ENCODE results near the gene EVA1C.
"Not testable (repeated sequence)": the region's sequence is repeated elsewhere in the genome, so short reads cannot be mapped to it uniquely, and the experiment has no call there.

The EVA1C gene, protein sequence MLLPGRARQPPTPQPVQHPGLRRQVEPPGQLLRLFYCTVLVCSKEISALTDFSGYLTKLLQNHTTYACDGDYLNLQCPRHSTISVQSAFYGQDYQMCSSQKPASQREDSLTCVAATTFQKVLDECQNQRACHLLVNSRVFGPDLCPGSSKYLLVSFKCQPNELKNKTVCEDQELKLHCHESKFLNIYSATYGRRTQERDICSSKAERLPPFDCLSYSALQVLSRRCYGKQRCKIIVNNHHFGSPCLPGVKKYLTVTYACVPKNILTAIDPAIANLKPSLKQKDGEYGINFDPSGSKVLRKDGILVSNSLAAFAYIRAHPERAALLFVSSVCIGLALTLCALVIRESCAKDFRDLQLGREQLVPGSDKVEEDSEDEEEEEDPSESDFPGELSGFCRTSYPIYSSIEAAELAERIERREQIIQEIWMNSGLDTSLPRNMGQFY

DNA sequence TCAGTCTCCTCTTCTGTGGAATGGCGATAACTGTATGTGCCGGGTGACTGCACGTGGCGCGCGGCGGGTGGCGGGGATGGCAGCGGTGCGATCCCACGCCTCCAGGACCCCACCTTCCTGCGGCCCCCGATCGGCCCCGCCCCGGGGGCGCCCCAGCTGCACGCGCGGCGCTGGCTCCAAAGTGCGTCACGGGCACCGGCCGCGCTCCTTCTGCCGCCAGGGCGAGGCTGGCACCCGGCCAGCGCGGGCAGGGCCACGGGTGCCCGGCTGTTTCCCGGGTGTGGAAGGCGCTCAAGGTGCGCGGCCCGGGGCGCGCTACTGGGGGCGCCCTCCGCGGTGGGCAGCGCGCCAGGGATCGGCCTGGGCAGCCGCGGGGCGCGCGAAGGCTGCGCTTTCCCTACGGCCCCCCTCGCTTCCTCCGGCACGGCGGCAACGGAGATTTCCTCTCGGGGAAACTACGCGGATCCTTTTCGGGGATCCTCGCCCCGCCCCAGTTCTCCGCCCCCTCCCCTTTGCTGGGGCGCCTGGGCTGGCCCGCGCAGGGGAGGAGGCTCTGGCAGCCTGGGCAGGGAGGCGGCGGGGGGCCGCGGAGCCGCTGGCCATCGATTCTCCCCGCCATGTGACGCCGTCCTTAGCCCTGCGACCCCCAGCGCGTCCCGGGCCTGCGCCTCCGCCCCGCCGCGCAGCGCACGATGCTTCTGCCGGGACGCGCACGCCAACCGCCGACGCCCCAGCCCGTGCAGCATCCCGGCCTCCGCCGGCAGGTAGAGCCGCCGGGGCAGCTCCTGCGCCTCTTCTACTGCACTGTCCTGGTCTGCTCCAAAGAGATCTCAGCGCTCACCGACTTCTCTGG is at the start of gene EVA1C:
Gene EVA1C, plus strand, starts transcription at position 545 of the 853 bp plus-strand sequence. Its CDS starts 148 bp downstream, at position 693.
- no peak for DNase-seq

DNA sequence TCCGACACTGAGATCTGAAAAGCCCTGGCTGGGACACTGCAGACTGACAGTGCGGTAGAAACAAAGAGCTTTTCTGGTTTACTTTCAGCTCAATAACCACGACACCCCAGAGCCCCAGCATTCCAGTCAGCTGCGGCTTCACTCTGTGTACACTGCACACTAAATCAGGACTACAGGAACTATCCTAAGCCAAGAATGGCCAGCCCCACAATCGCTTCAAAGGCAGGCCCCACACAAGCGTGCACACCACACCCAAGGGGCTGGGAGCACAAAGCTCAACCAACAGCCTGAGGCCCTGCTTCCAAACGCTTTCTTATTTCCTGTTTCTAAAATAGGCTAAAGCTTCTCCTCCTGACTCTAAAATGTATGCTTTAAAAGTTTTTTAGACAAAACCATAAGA is 48.1 kb upstream of the EVA1C start:
- DNase-seq, result no peak

DNA sequence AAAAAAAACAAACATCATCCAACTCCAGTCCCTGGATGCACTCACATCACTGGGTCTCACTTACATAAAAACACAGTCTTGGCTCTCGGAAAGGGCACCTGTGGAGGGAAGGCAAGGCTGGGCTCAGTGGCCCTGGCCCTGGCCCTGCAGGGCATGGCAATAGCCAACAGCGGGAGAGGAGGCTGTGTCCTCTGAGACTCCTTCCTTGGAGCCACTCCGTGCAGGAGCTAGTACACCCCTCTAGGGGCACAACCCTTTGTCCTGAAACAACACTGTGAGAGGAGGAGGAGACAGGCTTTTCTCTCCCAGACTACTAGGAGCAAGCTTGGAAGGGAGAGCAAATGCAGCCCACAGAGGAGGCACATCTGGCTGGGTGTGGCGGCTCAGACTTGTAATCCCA is 47.7 kb upstream of the EVA1C start:
- DNase-seq, result no peak

DNA sequence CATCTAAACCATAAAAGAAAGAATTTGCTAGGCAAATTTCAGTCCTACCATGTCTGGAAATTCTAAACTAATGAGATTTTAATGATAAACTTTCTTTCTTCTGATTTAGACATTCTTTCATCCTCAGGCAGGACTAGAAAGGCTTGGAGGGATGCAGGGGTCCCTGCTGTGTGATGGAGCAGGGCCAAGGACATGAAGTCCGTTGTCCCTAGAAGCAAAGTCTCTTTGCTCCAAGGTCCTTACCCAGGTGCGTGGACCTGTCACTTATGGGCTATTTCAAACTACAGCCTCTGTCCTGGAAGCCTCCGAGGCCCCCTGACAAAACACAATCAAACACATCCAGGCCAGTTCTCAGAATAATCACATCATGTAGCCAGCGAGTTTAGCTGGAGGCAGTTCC is 46.3 kb upstream of the EVA1C start:
- DNase-seq, result no peak

DNA sequence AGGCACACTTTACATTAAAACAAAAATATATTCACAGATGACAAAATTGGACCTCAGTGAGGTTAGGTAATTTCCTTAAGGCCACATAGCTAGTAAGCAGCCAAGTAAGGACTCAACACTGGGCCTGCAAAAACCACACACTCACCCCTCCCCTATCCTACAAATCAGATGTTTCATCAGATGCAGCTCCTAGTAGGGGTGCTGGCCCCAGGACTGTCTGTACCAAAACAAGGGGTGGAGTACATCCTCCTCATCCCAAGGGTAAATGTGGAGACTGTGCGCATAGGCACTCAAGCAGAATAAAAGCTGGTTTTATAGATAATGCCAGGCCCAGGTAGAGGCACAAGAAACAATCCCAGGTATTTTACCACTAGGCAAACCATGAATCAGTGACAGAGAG is 45.3 kb upstream of the EVA1C start:
- DNase-seq, result no peak

DNA sequence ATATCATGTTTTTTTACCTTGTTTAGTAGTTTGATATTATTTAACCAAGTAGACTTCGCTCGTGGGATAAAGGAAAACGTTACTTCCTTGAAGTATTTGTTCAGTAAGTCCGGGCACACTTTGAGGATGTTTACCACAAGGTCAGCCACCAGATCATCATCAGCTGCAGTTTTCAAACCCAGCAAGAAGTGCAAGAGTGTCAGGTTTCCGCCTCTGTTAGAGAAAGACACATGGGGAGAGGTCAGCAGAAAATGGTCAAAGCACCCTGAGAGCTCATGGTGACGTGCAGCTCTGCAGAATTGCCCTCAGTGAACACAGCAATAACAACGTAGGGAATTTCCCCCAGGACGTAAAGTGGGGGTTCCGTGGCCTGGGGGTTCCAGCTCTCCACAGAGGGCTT is 44.1 kb upstream of the EVA1C start:
- DNase-seq, result no peak

DNA sequence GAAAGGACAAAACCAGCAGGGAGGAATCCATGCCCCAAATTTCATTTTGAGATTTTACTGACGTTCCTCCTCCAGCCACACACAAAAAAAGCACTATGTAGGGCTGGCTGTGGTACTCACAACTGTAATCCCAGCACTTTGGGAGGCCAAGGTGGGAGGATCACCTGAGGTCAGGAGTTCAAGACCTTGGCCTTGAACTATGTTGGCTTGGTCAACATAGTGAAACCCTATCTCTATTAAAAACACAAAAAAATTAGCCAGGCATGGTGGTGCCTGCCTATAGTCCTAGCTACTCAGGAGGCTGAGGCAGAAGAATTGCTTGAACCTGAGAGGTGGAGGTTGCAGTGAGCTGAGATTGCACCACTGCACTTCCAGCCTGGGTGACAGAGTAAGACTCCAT is 43.5 kb upstream of the EVA1C start:
- not testable (repeated sequence) for DNase-seq

DNA sequence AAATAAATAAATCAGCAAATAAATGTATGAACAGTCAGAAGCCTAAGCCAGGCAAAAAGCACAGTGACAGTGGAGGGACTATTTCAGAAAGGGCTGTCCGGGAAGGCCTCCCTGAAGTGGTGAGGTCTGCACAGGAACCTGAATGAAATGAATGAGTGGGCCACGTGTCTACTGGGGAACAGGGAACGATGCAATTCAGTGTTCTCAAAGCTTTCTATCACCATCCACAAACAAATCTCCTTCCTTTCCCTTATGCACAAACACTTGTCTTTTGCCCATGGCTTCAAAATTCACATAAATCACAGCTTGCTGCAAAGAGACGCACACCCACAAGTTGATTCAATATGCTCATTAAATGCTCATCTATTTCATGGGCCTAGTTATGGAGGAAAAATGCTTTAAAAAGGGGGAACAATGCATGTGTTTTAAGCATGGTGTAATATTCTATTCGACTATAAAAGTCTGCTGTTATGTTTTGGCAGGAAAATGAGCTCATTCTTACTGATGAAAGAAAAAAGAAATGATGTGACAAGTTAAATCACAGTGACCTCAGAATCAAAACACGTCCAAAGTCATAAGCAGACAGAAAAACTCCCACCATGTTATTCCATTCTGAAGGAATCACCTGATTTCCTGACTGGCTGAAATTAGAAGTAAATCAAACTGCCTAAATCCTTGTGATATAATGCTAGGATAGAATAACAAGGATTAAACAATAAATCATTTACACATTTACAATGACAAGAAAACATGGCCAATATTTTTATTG is 41.3 kb upstream of the EVA1C start:
- DNase-seq, result no peak

DNA sequence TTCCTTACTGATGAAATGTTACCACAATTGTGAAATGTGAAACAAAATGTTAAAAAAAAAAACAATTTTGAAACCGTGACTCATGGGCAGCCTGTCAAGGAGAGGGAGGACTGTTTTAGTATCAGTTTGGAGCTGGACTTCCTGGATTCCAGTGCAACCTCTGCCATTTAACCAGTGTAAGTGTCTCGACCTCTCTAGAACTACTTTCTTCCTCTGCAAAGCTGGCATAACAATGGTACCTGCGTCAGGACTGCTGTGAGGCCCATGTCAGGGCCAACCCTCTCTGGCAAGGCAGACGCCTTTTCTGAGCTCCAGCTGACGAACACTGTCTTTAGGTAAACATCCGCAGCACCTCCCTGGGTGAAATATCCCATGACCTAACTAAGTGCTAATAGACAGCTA is 40.6 kb upstream of the EVA1C start:
- peak; percentile 77 for DNase-seq

DNA sequence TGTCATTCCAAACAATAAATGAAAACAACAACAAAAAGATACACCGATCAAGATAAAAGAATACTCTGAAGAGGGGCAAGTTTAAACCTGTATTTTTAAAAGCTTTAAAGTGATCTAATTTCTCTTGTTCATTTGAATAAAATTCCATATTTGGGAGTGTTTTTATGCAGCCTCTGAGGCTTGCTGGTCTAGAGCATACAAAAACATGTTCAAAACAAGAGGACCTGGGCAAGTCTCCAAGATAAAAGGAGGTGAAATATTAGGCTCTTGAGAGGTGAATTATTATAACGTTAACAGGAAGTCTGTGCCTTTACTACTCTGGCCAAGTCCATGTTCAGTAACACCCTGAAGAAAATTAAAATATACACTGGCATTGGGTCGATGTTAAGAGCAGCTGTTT is 39.8 kb upstream of the EVA1C start:
- peak; percentile 74 for DNase-seq

DNA sequence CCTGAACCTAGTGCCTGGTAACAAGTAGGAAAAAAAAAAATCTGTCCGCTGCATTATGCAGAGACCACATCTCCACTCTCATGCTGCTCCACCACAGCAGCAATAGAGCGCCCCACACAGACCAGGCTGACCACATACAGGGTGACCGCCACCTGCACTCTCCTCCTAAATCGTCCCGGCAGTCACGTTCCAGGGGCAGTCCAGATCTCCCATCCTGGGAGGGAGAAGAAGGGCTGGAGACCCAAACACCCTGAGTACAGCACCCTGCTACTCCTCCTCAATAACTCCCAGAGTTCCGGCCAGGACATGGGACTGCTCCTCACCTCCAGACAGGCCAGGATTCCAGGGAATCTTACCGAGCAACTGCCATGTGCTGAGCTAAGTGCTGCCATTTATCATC is 35.0 kb upstream of the EVA1C start:
- DNase-seq, result no peak

DNA sequence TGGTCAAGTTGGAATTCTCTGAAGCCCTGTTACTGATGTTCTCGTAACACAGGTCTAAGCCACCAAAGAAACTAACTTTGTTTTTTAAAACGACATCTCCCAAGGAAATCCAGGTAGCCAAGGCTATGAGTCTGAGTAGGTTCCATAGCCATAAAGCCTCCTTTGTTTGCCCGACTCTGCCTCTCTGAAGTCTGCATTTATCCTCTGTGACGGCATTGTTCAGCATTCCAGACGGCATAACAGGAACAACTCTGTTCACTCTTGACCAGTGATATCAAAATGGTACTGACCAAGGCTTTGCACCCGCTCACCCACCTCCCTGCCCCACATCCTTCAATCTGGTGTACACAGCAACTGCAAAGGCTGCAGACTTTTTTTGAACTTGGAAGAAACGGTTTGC is 34.5 kb upstream of the EVA1C start:
- no peak for DNase-seq

DNA sequence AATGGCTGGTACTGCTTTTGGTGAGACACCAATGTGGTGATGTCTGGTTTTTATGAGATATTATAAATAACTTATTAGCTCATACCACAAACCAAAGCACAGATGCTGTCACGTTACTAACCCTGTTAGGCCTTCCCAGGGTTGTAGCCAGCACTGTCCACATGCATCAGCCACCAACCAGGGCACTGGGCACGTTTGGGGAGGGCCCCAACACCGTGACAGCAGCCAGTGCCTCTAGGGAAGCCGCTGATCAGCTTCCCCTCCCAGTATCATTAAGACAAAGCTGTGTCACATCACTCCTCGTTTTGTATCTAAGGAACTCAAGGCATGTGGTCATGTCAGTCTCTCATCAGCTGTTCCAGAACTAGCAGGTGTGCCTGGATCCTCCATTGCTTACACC is 33.5 kb upstream of the EVA1C start:
- DNase-seq, result no peak

DNA sequence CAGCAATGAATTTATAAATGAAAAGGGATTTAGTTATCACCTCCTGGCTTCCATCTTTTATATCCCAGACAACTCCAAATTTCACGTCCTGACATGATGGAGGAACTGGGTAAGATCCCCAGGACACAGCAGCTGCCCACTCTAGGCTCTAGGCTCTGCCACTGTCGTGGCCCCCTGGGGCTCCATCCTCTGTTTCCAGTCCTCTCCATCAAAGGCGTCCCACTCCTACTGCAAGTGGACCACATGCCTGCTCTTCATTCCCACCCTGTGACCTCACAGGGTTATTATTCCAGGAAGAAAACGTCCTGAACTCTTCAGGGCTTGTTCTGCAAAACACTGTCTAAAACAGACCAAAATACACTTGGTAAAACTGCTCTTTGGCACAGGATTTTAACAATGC is 31.6 kb upstream of the EVA1C start:
- no peak for DNase-seq

DNA sequence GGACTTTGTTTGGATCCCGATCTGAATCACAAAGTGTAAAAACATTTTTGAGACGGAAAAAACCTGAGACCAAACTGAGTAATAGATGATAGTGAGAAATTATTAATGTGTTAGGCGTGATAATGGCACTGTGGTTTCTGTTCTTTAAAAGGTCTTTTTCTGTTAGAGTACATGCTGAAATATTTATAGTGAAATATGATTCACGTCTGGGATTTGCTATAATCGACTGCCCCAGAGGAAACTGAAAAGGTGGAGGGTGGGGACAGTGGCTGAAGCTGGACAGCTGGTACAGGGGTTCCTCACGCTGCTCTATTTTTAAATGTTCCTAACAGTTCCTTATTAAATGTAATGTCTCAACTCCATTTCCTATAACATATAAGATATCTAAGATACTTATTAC is 30.9 kb upstream of the EVA1C start:
- DNase-seq, result no peak

DNA sequence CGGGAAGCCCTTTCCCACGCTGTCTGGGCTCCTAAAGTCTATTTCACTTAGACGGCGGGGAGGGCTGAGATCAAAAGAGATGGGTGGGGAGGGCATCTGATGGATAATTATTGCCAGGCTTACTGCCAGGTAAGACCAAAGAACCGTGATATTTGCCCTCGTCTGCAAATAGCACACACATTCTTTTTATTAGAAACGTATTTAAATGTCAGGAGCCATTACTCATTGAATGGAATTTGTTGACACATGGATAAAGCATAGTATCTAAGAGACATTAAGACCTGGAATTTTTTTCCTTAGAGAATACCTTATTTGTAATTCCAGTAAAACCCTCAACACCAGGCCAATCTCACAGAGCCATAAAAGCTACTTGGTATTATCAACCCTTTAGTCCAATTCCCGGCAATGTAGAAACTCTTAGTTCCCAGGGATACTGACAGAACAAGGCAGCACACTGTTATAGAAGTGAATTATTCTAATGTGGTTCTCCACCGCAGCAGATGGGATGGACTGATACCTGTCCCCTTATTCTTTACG is 30.3 kb upstream of the EVA1C start:
- DNase-seq, result no peak

DNA sequence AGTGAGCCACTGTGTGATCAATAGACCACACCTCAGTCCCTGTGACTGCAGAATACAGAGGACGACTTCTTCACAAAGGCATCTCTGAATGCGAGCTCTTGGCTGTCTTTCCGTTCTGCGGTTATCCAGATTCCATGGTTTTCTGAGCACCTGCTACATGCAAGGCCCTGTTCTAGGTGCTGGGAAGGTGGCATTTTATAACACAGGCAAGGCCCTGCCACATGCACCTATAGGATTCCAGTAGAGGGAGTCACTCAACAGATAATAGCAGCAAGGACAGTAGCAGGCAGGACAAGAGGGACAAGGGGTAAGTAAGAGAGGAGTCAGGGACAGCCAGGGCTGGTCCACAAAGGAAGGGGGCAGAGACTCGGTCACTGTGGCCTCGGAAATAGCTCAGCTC is 28.7 kb upstream of the EVA1C start:
- DNase-seq, result no peak

DNA sequence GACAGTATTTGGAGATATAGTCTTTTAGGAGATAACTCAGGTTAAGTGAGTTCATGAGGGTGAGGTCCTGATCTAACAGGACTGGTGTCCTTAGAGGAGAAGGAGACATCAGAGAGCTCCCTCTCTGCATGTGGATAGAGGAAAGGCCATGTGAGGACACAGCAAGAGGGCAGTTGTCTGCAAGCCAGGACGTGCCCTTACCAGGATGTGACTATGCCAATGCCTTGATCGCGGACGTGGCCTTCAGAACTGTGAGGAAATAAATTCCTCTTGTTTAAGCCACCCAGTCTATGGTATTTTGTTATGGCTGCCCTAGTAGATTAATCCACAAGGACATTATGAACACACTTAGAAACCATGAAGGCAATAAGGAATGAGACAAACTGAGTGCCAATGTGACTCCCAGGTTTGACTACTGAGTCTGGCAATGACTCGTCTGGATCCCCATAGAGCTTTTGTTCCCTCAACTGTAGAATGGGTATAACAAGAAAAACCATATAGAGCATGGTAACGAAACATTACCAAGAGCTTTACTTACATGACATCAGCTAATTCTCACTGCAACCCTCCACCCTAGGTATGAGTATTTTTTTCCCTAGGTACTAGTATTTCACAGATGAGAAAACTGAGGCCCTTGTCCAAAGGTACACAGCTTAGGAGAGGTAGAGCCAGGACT is 26.2 kb upstream of the EVA1C start:
- no peak for DNase-seq

DNA sequence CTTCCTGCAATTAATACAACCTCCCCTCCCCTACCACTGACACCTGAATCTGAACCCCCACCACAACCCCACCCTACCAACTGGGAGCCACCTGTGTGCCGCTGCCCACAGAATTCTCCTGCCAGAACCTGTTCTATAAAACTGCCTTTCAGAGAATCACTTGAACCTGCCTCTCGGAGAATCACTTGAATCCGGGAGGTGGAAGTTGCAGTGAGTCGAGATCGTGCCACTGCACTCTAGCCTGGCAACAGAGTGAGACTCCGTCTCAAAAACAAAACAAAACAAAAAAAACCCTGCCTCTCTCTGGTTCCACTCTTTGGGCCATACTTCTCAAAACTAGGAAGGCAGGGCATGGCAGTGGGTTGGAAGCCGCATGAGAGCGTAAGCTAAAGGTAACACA is 25.4 kb upstream of the EVA1C start:
- DNase-seq, result no peak

DNA sequence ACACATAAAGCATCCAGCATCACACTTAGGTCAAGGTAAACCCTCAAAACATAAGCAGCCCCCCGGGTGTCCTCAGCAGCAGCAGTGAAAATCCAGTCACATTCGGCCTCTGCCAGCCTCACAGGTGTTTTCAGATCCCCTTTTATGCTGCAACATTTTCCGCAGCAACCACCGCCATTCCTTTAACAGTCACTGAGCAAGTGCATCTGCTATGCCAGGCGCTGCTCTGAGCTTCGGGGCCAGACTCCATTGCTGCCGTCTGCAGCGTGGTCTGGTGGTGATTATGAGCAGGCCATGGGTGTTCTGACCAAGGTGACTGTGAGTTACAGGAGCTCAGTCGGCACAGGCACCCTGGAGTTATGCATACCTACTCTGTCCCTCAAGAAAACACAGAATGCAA is 24.2 kb upstream of the EVA1C start:
- no peak for DNase-seq

DNA sequence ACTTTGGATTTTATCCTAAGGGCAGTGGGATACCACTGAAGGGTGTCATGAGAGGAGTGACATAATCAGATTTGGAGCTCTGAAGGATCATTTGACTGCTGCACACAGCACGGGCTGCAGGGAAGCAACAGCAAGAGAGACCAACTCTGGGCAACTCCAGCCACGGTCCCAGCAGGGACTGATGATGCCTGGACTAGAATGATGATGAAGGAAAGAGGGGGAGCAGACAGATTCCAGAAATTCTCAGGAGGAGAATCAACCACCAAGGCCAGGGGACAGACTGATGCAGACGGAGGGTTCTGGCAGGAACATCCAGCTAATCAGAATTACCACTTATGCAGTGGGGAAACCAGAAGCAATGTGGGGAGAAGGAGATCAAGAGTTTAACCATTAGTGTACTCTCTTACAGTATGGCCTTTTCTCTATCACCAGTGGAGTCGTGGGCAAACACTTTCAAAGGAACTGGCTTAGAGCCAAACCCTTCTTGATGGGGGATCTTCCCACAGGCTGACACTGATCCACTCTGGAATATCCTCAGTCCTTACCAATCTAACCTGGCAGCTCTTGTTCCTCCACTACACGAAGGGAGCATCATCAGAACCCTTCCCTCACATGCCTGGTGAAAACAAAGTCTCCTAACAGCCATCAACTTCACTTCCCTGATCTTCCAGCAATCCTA is 23.0 kb upstream of the EVA1C start:
- DNase-seq, result no peak
